ENCODE data around the gene ZNF346. TPM values are rescaled to one million over a fixed set of nuclear protein-coding genes. Genes with fewer than 3 reads are reported as not detected.

Gene ZNF346
- total and polyA plus RNA-seq, 2 of the 13 experiments (the other 11 are each of a cell fraction or from before 2014, with no cell fraction given) = 8.6 to 19.4 TPM

- TF ChIP-seq ZSCAN5A (CRISPR knock-in tag; IDR thresholded peaks at IDR 0.05; ENCODE audit: borderline replicate concordance) = no peak
- TF ChIP-seq ZSCAN9 (CRISPR knock-in tag; IDR thresholded peaks at IDR 0.05; ENCODE audit: borderline replicate concordance) = no peak
- TF ChIP-seq ZNF431 (CRISPR knock-in tag; IDR thresholded peaks at IDR 0.05; ENCODE audit: borderline replicate concordance, low read depth) = no peak
- TF ChIP-seq HCFC1 (IDR thresholded peaks at IDR 0.05; ENCODE audit: low read depth, low read length) = no peak
- peak; percentile 83 for TF ChIP-seq PAXIP1 (CRISPR knock-in tag; conservative IDR thresholded peaks at IDR 0.05)
- TF ChIP-seq FOXP4 (CRISPR knock-in tag; IDR thresholded peaks at IDR 0.05) = no peak
- no peak for TF ChIP-seq BRF2 (CRISPR knock-in tag; IDR thresholded peaks at IDR 0.05)
- TF ChIP-seq DNMT1 (CRISPR knock-in tag; IDR thresholded peaks at IDR 0.05) = no peak
- TF ChIP-seq ZNF646 (CRISPR knock-in tag; IDR thresholded peaks at IDR 0.05) = no peak
- no peak for TF ChIP-seq SOX5 (CRISPR knock-in tag; IDR thresholded peaks at IDR 0.05; ENCODE audit: borderline replicate concordance)
- TF ChIP-seq ZNF207 (IDR thresholded peaks at IDR 0.05; ENCODE audit: borderline replicate concordance) = no peak
- no peak for TF ChIP-seq TOPORS (CRISPR knock-in tag; IDR thresholded peaks at IDR 0.05)
Measured at GRCh38 chr5:177097016-177097985, 74.8 kb downstream of the ZNF346 start (continued).
